Fibroblast of upper back skin (primary cell): ENCODE data around the gene ADPGK.

Experiments used
- DNase-seq: peaks from one replicate; pipeline ENCODE4 v3.0.0-alpha.2; 2013

Gene ADPGK

DNA sequence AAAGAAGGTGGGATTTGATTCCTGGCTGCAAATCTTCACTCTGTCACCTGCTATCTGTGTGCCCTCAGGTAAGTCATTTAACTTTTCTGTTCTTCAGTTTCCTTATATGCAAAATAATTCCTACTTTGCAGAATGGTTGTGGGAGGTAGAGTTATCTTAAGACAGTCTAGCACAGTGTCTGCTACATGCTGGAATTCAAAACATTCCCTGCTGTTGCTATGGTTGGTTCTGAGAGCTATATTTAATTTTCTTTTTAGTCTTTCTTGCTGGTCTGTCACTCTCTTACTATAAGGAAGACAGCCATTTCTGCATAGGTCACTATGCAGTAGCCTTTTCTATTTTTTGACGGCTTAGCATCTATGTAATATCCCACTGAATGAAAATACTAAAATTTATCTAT is 4.0 kb upstream of the ADPGK start:
- DNase-seq, result no peak

DNA sequence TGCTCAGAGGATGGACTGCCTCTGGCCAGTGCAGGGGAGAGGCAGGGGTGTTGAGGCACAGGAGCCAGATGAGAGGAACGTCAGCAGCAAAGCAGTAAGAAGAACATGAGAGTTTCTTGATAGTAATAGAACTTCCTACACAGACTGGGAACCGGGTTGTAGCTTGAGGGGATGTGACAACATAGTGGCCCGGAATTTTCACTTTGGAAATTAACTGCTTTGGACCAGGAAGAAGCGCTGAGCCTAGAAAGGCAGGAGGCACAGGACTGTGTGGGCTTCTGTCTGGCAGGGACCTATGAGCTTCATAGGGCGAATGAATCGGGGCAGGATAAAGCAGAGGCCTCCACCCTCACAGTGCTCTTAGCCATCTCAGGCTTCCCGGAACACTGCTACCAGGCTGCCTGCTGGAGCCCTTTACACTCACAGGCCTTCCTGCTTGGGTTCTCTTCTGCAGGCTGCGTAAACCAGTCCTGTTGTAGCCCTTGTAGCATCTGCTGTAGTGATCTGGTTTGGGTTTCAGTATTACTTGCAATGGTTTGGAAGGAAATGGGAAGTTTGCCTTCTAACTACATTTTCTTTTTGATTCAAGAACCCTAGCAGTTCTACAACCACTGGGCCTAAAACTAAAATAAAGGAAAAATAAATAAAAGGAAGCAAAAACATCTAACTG is 3.3 kb upstream of the ADPGK start:
- no peak for DNase-seq

DNA sequence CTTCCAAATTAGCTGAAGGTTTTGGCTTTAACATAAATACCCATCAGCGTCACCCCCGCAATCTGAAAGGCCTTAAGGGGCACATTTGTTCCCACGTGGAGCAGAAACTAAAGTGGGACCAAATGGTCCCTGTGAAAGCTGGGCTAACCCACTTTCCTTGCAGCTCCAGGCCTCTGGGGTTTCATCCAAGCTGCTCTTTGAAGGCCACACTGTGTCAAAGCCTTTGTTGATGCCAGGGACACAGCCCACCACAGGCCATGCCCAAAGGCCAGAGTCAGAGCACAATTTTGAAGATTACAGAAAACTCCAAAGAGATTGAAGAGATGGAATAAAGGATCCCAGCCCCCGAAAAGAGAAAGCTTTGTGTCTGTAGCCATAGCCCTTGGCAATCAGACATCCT is 2.7 kb upstream of the ADPGK start:
- DNase-seq, result no peak

DNA sequence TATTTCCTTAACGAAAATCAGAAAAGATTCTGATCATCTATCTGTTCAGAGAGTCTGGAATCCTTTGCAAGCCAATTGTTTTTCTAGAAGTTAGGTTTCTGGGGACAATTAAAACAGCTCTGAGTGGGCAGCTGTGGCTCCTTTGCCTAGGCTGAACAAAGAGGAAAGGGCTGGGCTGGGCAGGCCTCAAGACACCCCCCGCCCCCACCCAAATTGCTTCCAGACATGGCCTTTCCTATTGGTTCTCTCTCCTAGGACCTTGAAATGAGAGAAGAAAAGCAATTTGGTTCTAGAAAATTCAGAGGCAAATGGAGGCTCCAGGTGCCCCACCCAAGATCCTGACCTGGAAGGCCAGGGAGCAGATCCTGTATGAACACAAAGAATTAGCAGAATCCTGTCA is 2.3 kb upstream of the ADPGK start:
- DNase-seq, result peak; percentile 34

DNA sequence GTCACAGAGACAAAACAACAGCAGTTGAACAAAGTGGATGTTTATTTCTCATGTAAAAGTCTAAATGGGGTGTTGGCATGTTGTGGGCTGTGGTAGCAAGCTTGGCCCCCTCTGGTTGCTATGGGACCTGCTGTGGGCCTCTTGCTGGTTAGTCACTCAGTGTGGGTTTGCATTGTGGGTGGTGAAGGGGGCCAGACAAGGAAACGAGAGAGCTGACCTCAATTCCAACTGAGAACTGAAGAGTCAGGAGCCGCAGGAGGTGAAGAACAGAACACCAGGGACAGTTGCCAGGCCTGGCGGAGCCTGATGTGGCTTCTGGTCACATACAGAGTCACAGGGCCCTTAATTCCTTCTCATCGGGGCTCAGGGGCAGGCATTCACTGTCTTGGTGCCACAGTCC is 1.9 kb upstream of the ADPGK start:
- peak; percentile 83 for DNase-seq

DNA sequence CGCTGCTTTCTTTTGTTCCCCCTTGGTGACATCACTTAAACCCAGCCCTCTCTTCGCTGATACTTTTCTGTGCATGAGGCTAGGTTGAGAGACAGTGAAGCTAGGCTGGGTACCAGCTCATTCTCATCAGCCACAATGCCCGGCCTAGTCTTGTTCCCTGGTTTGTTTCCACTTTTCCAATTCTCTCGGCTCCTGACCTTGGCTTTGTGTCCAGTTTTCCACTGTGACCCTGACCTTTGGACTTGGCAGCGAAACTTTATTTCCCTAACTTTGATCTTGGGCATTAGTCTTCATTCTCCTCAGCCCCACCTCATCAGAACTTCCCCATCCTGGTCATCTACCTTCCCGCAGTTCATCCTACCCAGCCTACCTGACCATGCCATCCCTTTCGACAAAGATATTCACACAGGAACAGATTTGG is 908 bp upstream of the ADPGK start:
- no peak for DNase-seq

DNA sequence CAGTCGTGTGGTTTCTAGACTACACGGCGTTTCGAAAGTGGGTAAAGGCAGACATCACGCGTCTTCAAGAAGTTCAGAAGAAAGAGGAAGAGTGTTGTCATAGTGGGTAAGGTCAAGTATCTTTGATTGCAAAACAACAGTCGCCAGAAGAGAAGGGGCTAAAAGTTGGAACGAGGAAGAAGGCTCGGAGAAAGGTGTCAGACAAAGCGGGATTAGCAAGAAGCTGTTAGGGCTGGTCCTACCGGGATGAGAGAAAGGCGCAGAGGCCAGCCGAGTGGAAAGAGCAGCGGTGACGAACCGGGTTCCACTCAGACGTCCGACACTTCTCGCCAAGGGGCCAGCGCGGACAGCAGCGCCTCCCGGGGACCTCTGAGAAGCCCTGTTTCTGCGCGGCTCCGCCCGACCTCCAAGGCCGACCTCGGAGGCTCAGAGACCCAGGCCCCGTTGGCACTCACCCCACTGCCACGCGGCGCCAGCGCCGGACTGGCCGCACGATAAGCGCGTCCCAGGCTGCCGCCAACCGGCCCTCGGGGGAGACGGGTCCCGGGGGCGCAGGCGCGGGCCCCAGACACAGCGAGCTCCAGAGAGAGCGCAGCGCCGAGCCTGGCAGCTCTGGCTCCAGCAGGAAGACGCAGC is 436 bp downstream of the ADPGK start:
- no peak for DNase-seq

DNA sequence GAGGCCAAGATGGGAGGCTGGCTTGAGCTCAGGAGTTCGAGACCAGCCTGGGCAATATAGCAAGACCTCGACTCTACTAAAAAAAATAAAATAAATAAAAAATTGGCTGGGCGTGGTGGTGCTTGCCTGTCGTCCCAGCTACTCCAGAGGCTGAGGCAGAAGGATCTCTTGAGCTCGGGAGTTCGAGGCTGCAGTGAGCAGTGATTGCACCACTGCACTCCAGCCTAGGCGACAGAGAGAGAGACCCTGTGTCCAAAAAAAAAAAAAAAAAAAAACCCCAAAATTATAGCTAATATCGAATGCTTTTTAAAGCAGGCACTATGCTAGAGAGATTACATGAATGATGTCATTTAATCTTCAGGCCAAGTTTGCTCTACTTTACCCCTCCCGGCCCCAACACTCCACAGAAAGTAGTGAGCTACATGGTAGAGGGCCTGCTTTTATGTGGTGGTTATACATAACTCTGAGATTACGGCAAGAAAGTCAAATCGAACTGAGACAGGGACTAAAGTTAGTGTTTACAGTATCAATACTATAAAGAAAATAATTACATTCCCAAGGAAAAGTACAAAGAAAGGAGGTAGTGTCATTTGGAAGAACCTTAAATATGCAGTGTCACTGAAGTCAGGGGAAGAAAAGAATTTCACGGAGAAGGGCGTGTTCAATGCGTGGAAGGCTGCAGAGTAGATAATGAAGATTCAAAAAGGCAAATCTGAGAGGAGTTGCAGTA is 1.1 kb downstream of the ADPGK start:
- DNase-seq, result no peak

DNA sequence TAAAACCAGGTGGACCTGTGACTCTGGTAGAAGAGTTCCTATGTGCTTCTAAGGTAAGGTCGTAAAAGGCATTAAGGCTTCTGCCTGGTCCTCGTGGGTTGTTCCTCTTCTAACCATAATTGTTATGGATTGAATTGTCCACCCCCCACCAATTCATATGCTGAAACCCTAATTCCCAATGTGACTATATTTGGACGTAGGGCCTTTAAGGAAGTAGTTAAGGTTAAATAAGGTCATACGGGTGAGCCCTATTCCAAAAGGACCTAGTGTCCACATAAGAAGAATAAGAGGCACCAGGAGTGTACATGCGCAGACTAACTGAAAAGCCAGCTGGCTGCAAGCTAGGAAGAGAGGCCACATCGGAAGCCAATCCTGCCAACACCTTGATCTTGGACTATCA is 1.9 kb downstream of the ADPGK start:
- DNase-seq, result no peak

DNA sequence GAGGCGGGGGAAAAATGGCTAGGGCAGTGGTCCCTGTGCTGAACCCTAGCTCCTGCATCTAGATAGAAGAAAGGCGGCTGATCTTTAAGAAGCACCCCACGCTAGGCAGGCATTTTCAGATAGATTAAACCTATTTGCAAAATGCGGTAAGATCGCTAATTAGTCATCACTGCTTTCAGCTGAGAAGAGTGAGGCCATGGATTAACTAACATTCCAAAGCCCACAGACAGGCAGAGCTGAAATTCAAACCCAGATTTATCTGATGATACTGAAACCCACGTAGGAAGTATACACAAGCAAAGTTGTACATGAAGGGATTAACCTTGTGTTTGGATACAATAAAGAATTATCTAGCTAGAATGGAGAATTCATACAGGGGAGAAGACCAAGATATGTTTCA is 4.8 kb downstream of the ADPGK start:
- no peak for DNase-seq

DNA sequence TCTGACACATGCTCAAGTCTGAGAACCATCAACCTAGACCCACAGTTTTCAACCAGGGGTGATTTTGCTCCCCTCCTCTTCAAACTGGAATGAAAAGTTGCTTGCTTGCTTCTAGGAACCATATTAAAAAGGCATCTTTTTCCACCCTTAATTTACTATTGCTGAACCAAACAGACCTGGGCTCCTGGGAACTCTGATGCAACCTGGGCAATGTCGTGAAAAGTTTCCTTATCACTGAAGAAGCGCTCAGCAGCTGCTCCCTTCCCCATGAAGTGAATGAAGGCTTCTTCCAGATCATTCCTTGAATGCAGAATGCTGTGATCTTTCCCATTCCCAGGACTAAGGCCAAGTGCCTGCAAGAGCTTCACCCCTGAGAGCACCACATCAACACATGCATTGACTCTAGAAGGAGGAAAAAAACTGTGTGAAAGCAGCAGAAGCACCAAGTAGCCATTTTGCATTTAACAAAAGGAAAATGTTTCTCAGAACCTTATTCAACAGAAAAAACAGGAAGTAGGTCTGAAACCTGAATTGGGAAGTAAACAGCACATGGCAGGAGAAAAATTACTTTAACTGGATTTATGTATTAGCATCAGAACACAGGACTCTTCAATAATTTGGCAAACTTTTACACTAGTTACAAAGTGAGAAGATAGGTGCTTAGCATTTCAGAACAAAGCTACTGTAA is 8.7 kb downstream of the ADPGK start:
- no peak for DNase-seq

DNA sequence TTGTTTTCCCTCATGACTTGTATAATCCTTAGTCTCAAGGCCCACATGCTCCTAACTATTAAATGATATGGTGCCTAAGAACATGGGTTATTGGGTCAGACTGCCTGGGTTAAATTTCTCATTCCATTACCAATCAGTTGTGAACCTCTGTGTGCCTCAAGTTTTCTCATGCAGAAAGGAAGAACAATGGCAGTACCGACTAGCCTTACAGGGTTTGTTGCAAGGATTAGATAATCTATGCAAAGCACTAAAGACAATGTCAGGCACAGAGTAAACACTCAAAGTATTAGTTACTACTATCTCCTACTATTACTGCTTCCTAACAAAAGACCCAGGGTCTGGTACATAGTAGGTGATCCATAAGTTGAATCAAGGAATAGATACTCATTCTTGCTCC is 12.2 kb downstream of the ADPGK start:
- no peak for DNase-seq

DNA sequence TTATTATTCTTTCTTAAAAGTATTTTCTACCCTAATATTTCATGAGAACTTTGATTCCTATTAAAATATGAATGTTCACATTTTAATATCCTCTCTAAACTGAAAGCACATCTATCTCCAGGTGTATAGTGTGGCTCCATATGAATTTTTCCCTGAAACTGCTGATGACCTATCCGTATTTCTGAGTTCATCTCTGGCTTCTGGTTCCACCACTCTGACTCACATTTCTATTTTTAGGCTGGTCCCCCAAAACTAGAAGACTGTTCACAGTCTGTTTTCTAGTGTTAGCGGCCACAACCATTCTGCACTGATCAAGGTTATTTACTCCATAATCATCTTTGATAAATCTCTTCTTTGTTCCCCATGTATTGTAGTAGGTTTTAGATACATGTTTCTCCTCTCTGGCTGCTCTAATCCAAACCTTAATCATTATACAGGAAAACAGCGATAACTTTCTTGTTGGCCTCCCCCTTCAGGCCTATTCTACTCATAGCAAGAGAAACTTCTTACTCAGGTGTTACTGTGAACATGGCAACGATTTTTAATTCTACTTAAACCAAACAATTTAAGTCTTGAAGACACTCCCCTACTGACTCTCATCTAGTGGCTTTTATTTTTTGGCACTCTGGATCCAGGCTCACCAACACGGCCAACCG is 12.8 kb downstream of the ADPGK start:
- DNase-seq, result no peak

DNA sequence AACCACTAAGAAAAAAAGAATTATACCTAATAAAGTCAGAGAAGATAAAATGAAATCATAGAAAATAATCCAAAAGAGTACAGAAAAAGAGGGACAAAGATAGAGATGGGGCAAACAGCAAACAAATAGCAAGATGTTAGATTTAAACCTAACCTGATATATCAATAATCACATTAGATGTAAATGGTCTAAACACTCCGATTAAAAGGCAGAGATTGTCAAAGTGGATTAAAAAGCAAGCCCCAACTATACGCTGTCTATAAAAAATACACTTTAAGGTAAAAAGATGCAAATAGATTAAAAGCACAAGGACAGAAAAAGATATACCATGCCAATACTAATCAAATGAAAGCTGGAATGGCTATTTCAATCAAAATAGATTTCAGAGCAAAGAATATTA is 16.8 kb downstream of the ADPGK start:
- no peak for DNase-seq

DNA sequence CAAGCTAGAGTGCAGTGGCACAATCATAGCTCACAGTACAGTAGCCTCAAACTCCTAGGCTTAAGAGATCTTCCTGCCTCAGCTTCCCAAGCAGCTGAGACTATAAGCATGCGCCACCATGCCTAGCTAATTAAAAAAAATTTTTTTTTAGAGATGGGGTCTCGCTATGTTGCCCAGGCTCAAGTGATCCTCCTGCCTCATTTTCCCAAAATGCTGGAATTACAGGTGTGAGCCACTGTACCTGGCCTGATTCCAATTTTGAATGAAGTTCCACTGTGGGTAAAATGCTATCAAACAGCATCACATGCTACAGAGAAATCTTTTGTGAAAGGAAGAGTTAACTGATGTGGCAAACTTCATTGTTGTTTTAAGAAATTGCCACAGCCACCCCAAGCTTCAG is 17.5 kb downstream of the ADPGK start:
- no peak for DNase-seq

DNA sequence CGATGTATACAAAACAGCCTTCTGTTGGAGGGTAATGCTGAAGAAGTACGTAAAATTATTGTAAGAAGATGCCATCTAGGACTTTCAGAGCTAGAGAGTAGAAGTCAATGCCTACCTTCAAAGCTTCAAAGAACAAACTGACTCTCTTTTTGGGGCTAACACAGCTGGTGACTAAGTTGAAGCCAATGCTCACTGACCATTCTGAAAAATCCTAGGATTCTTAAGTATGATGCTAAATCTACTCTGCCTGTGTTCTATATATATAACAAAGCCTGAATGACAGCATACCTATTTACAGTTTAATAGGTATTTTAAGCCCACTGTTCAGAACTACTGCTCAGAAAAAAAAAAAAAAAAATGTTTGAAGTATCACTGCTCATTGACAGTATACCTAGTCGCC is 18.9 kb downstream of the ADPGK start:
- DNase-seq, result no peak

DNA sequence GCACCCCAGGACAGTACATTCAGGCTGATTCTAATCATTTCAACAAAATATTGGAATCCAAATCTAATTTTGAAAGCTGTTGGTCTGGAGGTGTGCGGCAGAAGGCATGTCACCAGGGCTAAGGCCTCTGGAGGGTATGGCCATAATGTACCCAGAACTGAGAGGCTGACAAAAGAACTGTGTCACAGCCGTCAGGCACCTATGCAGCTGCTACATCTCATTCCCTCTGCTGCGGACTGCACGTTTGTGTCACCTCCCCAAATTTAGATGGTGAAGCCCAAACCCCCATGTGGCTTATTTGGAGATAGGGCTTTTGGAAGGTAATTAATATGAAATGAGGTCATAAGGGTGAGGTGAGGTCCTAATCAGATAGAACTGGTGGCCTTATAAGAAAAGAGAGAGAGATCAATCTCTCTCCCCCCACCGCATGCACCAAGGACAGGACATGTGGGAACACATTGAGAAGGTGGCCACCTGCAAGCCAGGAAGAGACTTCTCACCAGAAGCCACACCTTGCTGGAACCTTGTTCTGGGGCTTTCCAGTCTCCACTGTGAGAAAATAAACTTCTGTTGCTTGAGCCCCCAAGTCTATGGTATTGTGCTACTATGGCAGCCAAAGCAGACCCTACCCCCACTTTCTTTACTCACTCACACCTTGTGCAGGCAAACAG is 22.8 kb downstream of the ADPGK start:
- DNase-seq, result no peak

DNA sequence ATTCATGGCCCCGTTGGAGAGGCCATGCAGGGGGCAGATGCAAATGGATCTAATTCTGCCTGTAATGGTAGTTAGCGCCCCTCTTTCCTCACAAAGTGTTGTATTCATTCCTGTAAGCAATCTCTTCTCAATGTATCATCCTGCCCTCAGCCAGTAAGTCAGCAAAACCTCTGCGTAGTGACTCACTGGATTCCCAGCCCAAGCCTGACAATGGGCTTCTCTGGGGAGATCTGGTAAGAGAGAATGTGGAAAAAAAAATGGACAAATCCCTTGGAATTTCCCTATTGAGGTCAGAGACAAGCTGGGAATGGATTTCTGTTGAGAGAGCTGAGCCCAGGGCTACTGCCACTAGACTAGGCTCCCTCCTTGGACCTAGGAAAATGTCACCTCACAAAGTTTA is 25.4 kb downstream of the ADPGK start:
- DNase-seq, result peak; percentile 98

DNA sequence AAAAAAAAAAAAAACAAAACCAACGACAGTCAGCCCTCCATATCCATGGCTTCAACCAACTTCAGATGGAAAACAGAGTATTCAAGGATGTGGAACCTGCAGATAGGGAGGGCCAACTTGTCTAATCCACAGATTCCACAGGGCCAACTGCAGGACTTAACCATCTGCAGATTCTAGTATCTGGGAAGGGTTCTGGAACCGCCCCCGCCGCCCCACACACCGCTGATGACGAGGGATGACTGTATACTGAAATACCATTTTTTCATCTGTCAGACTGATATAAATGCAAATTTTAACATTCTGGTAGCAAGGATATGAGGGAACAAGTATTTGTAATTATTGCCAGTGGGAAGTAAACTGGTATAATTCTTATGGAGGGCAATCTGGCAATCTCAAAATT is 29.5 kb downstream of the ADPGK start:
- no peak for DNase-seq

DNA sequence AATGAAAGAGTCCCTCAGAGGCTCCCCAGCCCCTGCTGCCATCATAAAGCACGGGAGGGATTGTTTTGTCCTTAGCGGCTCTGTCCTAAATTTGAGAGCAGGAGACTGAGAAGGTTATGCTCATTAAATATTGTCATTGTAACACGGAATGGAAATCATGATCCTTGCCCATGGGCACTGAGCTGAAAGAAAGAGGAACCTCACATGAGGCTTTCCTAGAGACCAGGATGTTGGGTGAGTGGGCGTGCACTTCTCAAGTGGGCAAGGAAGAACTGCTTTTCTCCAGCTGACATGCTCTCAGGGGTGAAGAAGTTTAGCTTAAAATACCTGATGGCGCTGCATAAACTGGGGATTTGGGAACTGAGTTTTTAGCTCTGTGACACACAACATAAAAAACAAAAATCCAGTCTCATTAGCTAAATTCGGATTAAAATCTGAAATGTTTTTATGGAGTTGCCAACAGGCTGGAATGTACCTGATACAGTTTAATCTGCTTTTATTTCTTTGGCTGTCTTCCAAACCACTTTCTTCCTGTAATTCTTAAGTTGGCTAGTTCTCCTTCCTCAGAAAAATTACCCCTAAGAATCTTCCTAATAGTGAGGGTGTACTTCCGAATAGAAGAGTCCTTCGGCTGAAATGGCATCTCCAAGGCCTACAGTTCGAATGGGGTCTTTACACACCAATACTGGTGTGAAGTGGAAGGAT is 31.7 kb downstream of the ADPGK start:
- DNase-seq, result no peak

DNA sequence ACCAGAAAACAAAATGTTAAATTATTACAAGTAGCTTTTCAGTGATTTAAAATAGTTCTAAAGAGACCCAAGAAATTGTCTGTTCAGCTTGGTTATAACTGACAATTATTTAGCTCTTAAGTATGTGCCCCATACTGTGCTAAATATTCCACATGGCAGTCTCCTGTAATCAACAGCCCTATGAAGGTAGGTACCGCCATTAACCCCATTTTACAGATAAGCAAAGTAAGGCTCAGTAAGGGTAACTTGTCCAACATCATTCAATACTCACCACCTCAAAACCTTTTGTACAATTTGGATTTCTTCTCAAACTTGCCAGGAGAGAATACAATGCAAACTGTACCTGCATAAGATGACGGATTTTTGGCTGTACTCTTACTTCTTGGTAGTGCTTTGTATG is 33.9 kb downstream of the ADPGK start:
- no peak for DNase-seq

DNA sequence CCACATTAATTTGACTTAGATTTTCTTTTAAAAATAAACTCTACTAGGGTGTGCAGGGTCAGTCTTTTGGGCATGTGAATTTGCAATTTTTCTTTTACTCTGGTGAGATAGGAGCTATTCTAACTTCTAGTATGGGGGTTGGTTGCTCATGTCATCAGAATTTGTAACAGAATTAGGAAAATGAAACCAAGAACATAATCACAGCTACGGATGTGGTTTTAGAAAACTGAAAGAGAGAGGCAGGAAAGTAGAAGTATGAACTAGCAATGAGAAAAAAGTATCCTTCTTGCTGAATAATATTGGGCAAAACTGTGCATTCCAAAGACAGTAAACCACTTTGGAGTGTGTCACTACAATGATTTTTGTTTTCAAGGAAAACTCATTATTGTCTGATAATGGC is 43.3 kb downstream of the ADPGK start:
- DNase-seq, result no peak
